PC-9 (cell line): ENCODE measurements around the gene RELCH.

ENCODE experiments used
- EZH2 ChIP-seq: fragments of 200-600 bp; sonication (generic); IDR thresholded peaks from 2 replicates; pipeline ENCODE4 v1.8.0; 2017; ENCODE audit warnings: antibody characterized with exemption, low read depth
- TF ChIP-seq, protein P1 (sequence below): fragments of 200-600 bp; sonication (generic); conservative IDR thresholded peaks from 2 replicates; pipeline ENCODE4 v1.6.1; 2017; ENCODE audit warnings: mixed run types, antibody characterized with exemption, mild to moderate bottlenecking, moderate library complexity

DNA sequence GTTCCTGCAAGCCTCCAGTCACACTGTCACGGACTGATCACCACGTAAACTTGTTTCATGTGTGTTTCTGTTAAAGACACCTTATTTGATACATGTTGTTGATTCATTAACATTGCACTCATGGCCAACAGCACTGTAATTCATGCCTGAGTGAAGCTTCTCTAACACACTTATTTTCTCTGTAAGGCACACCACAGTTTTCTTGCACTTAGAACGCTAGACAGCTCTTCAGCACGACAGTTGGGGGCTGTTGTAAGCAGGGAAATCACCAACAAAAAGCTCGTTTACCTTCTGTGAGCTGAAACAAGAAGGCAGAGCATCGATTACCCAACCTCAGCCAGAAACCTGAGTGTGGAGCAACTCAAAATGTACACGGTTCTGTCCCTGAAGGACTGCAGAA, 166.1 kb downstream of the RELCH start:
- TF ChIP-seq, protein P1, sequence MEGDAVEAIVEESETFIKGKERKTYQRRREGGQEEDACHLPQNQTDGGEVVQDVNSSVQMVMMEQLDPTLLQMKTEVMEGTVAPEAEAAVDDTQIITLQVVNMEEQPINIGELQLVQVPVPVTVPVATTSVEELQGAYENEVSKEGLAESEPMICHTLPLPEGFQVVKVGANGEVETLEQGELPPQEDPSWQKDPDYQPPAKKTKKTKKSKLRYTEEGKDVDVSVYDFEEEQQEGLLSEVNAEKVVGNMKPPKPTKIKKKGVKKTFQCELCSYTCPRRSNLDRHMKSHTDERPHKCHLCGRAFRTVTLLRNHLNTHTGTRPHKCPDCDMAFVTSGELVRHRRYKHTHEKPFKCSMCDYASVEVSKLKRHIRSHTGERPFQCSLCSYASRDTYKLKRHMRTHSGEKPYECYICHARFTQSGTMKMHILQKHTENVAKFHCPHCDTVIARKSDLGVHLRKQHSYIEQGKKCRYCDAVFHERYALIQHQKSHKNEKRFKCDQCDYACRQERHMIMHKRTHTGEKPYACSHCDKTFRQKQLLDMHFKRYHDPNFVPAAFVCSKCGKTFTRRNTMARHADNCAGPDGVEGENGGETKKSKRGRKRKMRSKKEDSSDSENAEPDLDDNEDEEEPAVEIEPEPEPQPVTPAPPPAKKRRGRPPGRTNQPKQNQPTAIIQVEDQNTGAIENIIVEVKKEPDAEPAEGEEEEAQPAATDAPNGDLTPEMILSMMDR = no peak
- TF ChIP-seq EZH2 = no peak
